ENCODE measurements around the gene ZBTB5. TPM values are rescaled to one million over a fixed set of nuclear protein-coding genes. Genes with fewer than 3 reads are reported as not detected.

The ZBTB5 gene
- total and polyA plus RNA-seq, 9 donors, result 7.4 to 13.7 (median 11.8) TPM

- no peak overlapping the region for H3K4me3 ChIP-seq
- no peaks in the 10 kb centered on the region for H3K36me3 ChIP-seq
- no peaks in the 10 kb centered on the region for H3K9me3 ChIP-seq
- WGBS, 3 donors, result 86 to 94% (median 92%) methylated on average over 9 of the region's 9 CpGs
- H3K27ac ChIP-seq, result no peak overlapping the region
- intact Hi-C loops (cut with DNase I), result loop anchor here in 1 of 4 donors (10.0 kb wide), 1 partner anchor 157 kb away; the partner anchor contains the start of gene FBXO10
- TF ChIP-seq, protein P1, sequence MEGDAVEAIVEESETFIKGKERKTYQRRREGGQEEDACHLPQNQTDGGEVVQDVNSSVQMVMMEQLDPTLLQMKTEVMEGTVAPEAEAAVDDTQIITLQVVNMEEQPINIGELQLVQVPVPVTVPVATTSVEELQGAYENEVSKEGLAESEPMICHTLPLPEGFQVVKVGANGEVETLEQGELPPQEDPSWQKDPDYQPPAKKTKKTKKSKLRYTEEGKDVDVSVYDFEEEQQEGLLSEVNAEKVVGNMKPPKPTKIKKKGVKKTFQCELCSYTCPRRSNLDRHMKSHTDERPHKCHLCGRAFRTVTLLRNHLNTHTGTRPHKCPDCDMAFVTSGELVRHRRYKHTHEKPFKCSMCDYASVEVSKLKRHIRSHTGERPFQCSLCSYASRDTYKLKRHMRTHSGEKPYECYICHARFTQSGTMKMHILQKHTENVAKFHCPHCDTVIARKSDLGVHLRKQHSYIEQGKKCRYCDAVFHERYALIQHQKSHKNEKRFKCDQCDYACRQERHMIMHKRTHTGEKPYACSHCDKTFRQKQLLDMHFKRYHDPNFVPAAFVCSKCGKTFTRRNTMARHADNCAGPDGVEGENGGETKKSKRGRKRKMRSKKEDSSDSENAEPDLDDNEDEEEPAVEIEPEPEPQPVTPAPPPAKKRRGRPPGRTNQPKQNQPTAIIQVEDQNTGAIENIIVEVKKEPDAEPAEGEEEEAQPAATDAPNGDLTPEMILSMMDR (IDR thresholded peaks at IDR 0.05), result no peak
- TF ChIP-seq EP300 (IDR thresholded peaks at IDR 0.05) (no peak), POLR2A (IDR thresholded peaks at IDR 0.05) (no peak)
- no peaks in the 10 kb centered on the region for H3K4me1 ChIP-seq (ENCODE audit: insufficient read depth)
- H3K27me3 ChIP-seq, result no peaks in the 10 kb centered on the region
- DNase-seq, result no peak
Observed at GRCh38 chr9:37417252-37417803, 47.9 kb downstream of the ZBTB5 start.

DNA sequence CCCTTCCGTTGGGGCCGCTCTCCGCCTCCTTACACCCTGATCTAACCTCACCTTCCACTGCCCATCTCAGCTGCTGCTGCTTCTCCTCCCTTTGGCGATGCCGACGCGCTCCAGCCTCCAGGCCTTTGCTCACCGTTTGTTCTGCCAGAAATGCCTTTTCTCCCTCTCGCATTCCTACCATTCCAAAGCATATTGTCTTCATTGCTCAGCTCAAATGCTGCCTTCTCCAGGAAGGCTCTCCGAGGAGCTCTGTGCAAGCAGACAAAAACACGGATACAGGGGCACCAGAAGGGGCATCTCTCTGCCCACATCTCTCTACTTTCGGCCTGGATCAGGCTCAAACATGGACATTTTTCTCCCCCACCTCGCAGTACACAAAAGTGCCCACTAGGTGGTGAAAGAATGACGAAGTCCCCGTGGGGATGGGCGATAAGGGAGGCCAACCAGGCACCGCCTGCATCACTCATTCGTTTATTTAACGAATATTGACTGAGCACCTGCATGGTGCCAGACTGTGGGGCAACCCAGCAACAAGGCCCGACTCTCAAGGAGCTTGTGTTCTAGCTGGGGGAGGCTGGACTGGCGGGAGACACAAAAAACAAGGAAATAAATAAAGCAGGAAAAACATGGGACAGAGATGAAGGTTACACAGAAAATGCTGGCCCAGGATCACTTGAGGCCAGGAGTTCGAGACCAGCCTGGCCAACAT is 50.1 kb downstream of the ZBTB5 start:
- Histone ChIP-seq H3K27me3 (no peaks in the 10 kb centered on the region), H3K27ac (no peak overlapping the region), H3K9me3 (no peaks in the 10 kb centered on the region), H3K4me3 (no peak overlapping the region), H3K36me3 (no peaks in the 10 kb centered on the region), H3K4me1 (ENCODE audit: insufficient read depth) (no peaks in the 10 kb centered on the region)
- TF ChIP-seq, protein P1 (IDR thresholded peaks at IDR 0.05), result peak; percentile 64 to 76 (median 69)
- TF ChIP-seq EP300 (IDR thresholded peaks at IDR 0.05) (no peak), POLR2A (IDR thresholded peaks at IDR 0.05) (no peak)
- 11 to 13% (median 12%) methylated on average over 22 of the region's 22 CpGs for WGBS, 3 donors
- intact Hi-C loops (cut with DNase I), result loop anchor here in 1 of 4 donors (2.0 to 10.0 kb wide), 2 partner anchors 72 to 160 kb away; partner anchors contain the start of gene FBXO10
- DNase-seq, result peak; percentile 49 to 73 (median 67)

DNA sequence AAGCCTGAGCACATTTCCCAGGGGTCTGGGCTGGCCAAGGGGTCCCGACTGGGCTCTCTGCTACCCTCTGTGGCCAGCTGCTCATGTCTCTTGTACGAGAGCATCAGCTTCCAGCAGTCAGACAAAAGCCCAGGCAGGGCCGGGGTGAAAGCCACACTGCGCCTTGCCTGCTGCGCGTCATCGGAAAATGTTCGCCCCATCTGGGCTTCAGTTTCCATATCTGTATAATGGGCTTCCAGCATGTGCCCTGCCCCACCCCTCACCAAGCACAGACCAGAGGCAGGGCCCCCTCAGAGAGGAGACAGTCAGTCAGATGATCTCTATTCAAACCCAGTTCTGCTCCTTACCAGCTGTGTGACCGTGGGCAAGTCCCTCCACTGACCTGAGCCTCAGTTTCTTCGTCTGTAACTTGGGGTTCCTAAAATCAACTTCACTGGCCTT is 50.7 kb downstream of the ZBTB5 start:
- H3K4me1 ChIP-seq (ENCODE audit: insufficient read depth), result no peaks in the 10 kb centered on the region
- intact Hi-C loops (cut with DNase I), result loop anchor here in 1 of 4 donors (2.0 to 10.0 kb wide), 2 partner anchors 72 to 160 kb away; partner anchors contain the start of gene FBXO10
- H3K4me3 ChIP-seq, result no peak overlapping the region
- no peak overlapping the region for H3K27ac ChIP-seq
- TF ChIP-seq POLR2A (IDR thresholded peaks at IDR 0.05) (no peak), EP300 (IDR thresholded peaks at IDR 0.05) (no peak)
- DNase-seq, result no peak
- H3K36me3 ChIP-seq, result no peaks in the 10 kb centered on the region
- H3K27me3 ChIP-seq, result no peaks in the 10 kb centered on the region
- WGBS, 3 donors, result 79 to 86% (median 83%) methylated on average over 10 of the region's 10 CpGs
- no peaks in the 10 kb centered on the region for H3K9me3 ChIP-seq

DNA sequence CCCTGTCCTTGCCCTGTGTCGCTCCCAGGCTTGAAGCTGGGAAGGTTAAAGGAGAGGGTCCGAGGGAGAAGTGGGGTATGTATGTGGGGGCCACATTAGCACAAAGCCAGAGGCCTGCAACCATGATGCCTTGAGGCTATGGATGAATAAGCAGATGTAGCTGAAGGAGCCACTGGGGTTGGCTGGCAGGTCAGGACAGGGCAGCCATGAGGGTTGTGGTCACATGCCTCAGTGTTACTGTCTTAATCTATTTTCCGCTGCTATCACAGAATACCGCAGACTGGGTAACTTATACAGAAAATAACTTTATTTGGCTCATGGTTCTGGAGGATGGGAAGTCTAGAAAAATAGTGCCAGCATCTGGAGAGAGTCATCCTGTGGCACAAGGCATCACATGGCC is 51.9 kb downstream of the ZBTB5 start:
- Histone ChIP-seq H3K27me3 (no peaks in the 10 kb centered on the region), H3K4me1 (ENCODE audit: insufficient read depth) (no peaks in the 10 kb centered on the region), H3K36me3 (no peaks in the 10 kb centered on the region), H3K27ac (no peak overlapping the region), H3K9me3 (no peaks in the 10 kb centered on the region), H3K4me3 (no peak overlapping the region)
- TF ChIP-seq EP300 (IDR thresholded peaks at IDR 0.05) (no peak), POLR2A (IDR thresholded peaks at IDR 0.05) (no peak)
- TF ChIP-seq, protein P1 (IDR thresholded peaks at IDR 0.05), result no peak
- 89 to 93% (median 92%) methylated on average over 4 of the region's 4 CpGs for WGBS, 3 donors
- intact Hi-C loops (cut with DNase I), result loop anchor here in 1 of 4 donors (10.0 kb wide), 1 partner anchor 161 kb away; the partner anchor contains the start of gene FBXO10
- DNase-seq, result no peak

All from ovary (tissue), 9 donors.